ENCODE results near the gene LLGL2.

DNA sequence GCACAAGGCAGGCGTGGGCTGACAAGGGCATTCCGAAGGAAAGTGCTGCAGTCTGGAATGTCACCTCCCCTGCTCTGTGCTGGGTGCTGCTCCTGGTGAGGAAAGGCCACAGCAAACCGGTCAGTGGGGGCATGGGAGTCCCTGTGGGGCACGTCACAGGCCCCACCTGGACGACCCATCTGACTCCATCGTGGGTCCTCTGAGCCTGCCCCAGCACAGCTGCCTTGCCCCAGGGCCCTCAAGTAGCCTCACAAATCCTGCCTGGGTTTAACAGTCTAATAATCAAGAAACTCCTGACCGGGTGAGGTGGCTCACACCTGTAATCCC is 59.3 kb downstream of the LLGL2 start:
- TF ChIP-seq CTCF (IDR thresholded peaks at IDR 0.05) (no peak), POLR2A (IDR thresholded peaks at IDR 0.05) (no peak)
